GM23338 (cell line): ENCODE data around the gene GALNT13. TPM values are rescaled to one million over a fixed set of nuclear protein-coding genes. Genes with fewer than 3 reads are reported as not detected.

Source experiments
- ATAC-seq: fragments of 200-7000 bp; cut with Tn5 transposase; 3 replicates; pipeline ENCODE4 v1.9.1; 2020
- DNase-seq: peaks from one replicate; pipeline ENCODE4 v3.0.0-alpha.2; 2015; ENCODE audit warnings: low spot score
- H2AFZ ChIP-seq: fragments of 200-600 bp; sonication (generic); 2 replicates; pipeline ENCODE4 v1.8.0; 2016; ENCODE audit warnings: antibody characterized with exemption, mild to moderate bottlenecking, moderate library complexity
- H3F3A ChIP-seq: fragments of 200-600 bp; sonication (generic); replicated peaks from 2 replicates; pipeline ENCODE4 v1.8.0; 2017; ENCODE audit warnings: antibody characterized with exemption, mixed run types, low read depth
- H3K27ac ChIP-seq: fragments of 200-600 bp; sonication (generic); 2 replicates; pipeline ENCODE4 v1.6.1; 2016; ENCODE audit warnings: low read depth
- H3K27me3 ChIP-seq: fragments of 200-600 bp; sonication (generic); 2 replicates; pipeline ENCODE4 v1.8.0; 2016; ENCODE audit warnings: mild to moderate bottlenecking, mixed run types, moderate library complexity; ENCODE audit not compliant: insufficient read depth
- H3K36me3 ChIP-seq: fragments of 200-600 bp; sonication (generic); 2 replicates; pipeline ENCODE4 v1.8.0; 2016; ENCODE audit warnings: mild to moderate bottlenecking; ENCODE audit not compliant: insufficient read depth
- H3K4me1 ChIP-seq: fragments of 200-600 bp; sonication (generic); 2 replicates; pipeline ENCODE4 v1.8.0; 2016; ENCODE audit warnings: mild to moderate bottlenecking, moderate library complexity; ENCODE audit not compliant: insufficient read depth
- H3K4me2 ChIP-seq: fragments of 200-600 bp; sonication (generic); 2 replicates; pipeline ENCODE4 v1.7.1; 2017; ENCODE audit warnings: mixed run types
- H3K4me3 ChIP-seq: fragments of 200-600 bp; sonication (generic); 2 replicates; pipeline ENCODE4 v1.6.1; 2016; ENCODE audit warnings: mixed run types
- H3K79me2 ChIP-seq: fragments of 200-600 bp; sonication (generic); replicated peaks from 2 replicates; pipeline ENCODE4 v1.8.0; 2017; ENCODE audit warnings: mild to moderate bottlenecking; ENCODE audit not compliant: insufficient read depth
- H3K9me2 ChIP-seq: fragments of 200-600 bp; sonication (generic); 2 replicates; pipeline ENCODE4 v1.8.0; 2017; ENCODE audit not compliant: insufficient read depth
- H4K20me1 ChIP-seq: fragments of 200-600 bp; sonication (generic); replicated peaks from 2 replicates; pipeline ENCODE4 v1.8.0; 2017; ENCODE audit warnings: mild to moderate bottlenecking; ENCODE audit not compliant: insufficient read depth
- H3K27ac Mint-ChIP-seq: 2 replicates; pipeline ENCODE4 v1.8.0; 2020; ENCODE audit warnings: inconsistent platforms, mild to moderate bottlenecking, moderate library complexity, mixed read lengths
- H3K27me3 Mint-ChIP-seq: 3 replicates; pipeline ENCODE4 v1.8.0; 2022; ENCODE audit warnings: low read depth, mild to moderate bottlenecking, moderate library complexity, mixed read lengths, inconsistent platforms; ENCODE audit not compliant: insufficient read depth, poor library complexity
- H3K36me3 Mint-ChIP-seq: 3 replicates; pipeline ENCODE4 v1.8.0; 2021; ENCODE audit warnings: low read depth, mild to moderate bottlenecking, inconsistent platforms, moderate library complexity, mixed read lengths
- H3K4me1 Mint-ChIP-seq: 3 replicates; pipeline ENCODE4 v1.8.0; 2020; ENCODE audit warnings: mild to moderate bottlenecking, inconsistent platforms, mixed read lengths
- H3K4me3 Mint-ChIP-seq: 3 replicates; pipeline ENCODE4 v1.8.0; 2021; ENCODE audit warnings: moderate library complexity, mild to moderate bottlenecking, inconsistent platforms, mixed read lengths
- H3K9me3 Mint-ChIP-seq: 3 replicates; pipeline ENCODE4 v1.8.0; 2020; ENCODE audit warnings: moderate library complexity, mild to moderate bottlenecking, inconsistent platforms, mixed read lengths
- CREB1 ChIP-seq: fragments of 250-450 bp; sonication (Bioruptor Pico); IDR thresholded peaks from 2 replicates; pipeline ENCODE4 v1.5.0; 2020; ENCODE audit warnings: low read depth, mild to moderate bottlenecking, moderate library complexity
- EZH2 ChIP-seq: fragments of 200-600 bp; sonication (generic); IDR thresholded peaks from one replicate; pipeline ENCODE4 v1.8.0; 2017; ENCODE audit warnings: antibody characterized with exemption, mild to moderate bottlenecking, low read depth; ENCODE audit not compliant: unreplicated experiment
- EZH2phosphoT487 ChIP-seq: fragments of 200-600 bp; sonication (generic); IDR thresholded peaks from one replicate; pipeline ENCODE4 v1.8.1; 2018; ENCODE audit warnings: antibody characterized with exemption; ENCODE audit not compliant: unreplicated experiment
- JUNB ChIP-seq: IDR thresholded peaks from one replicate; pipeline ENCODE4 v1.6.1; 2016; ENCODE audit warnings: antibody characterized with exemption; ENCODE audit not compliant: unreplicated experiment
- NANOG ChIP-seq: IDR thresholded peaks from 2 replicates; pipeline ENCODE4 v1.6.1; 2016; ENCODE audit warnings: antibody characterized with exemption, borderline replicate concordance
- POLR2AphosphoS5 ChIP-seq: IDR thresholded peaks from 2 replicates; pipeline ENCODE4 v1.6.1; 2016; ENCODE audit warnings: antibody characterized with exemption, low read depth
- STAT1 ChIP-seq: IDR thresholded peaks from one replicate; pipeline ENCODE4 v1.6.1; 2016; ENCODE audit warnings: antibody characterized with exemption; ENCODE audit not compliant: unreplicated experiment
- ZNF114 ChIP-seq: fragments of 250-450 bp; sonication (Bioruptor Pico); IDR thresholded peaks from 2 replicates; pipeline ENCODE4 v1.5.0; 2020; ENCODE audit warnings: mild to moderate bottlenecking, moderate library complexity
- ZNF331 ChIP-seq: fragments of 250-450 bp; sonication (Bioruptor Pico); IDR thresholded peaks from 2 replicates; pipeline ENCODE4 v1.5.0; 2020; ENCODE audit warnings: low read depth, mild to moderate bottlenecking, moderate library complexity
- polyA plus RNA-seq: library from polyadenylated mRNA; unstranded; fragments of >200 nt; fragmentation: Nextera tagmentation; extraction: Ambion mirVana; gene quantifications from 2 replicates; pipeline ENCODE4 v1.2.1, GENCODE V29; 2016
- total RNA-seq: library from RNA; depleted of rRNA; stranded (reverse); fragments of >200 nt; shearing (Covaris generic); gene quantifications from 2 replicates; pipeline ENCODE4 v1.2.3, GENCODE V29; 2014
- TF ChIP-seq, protein P1 (sequence below), 2 experiments: fragments of 200-600 bp in 1 of 2; sonication (generic) in 1 of 2; conservative IDR thresholded peaks; 2 replicates each; pipeline versions ENCODE4 v1.5.1 to v1.6.1; 2016 to 2017; ENCODE audit warnings: antibody characterized with exemption in 2 of 2, low read depth in 2 of 2, mild to moderate bottlenecking in 2 of 2, moderate library complexity in 1 of 2
- TF ChIP-seq, protein P2 (sequence below): IDR thresholded peaks from one replicate; pipeline ENCODE4 v1.6.1; 2018; ENCODE audit warnings: antibody characterized with exemption; ENCODE audit not compliant: unreplicated experiment
- TF ChIP-seq, protein P3 (sequence below): IDR thresholded peaks from 2 replicates; pipeline ENCODE4 v1.6.1; 2016; ENCODE audit warnings: antibody characterized with exemption
- TF ChIP-seq, protein P4 (sequence below): fragments of 250-450 bp; sonication (Bioruptor Pico); IDR thresholded peaks from 2 replicates; pipeline ENCODE4 v1.5.0; 2020; ENCODE audit warnings: mild to moderate bottlenecking, moderate library complexity

Gene GALNT13
- total and polyA plus RNA-seq, 2 experiments from 2014 or later = 3.5 to 5.2 TPM

DNA sequence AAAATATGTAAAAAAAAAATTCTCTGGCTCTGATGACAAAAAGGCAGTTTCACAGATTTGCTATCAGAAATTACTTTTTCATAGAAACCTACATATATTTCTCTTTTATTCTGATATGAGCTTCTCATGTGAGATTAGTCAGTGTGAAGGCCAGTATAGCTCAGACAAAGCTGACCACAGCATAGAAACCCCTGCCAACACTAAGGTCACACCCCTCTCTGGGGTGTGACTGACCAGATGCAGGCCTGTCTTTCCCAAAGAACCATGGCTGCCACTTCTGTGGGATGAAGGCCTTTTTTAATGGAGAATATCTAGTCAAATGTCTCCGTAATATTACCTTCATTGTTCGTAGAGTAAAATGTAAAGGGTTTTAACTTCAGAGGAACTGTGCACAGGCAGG is 496.4 kb downstream of the GALNT13 start:
- Histone ChIP-seq H2AFZ (no peak overlapping the region), H3K4me1 (no peaks in the 10 kb centered on the region), H3F3A (no peaks in the 10 kb centered on the region), H3K9me2 (0 out of 2 replicates have a peak, but pooled peaks cover 7% of the 10 kb centered on the region), H4K20me1 (no peaks in the 10 kb centered on the region), H3K4me2 (no peak overlapping the region), H3K27ac (no peak overlapping the region), H3K27me3 (no peaks in the 10 kb centered on the region), H3K36me3 (no peaks in the 10 kb centered on the region), H3K4me3 (no peak overlapping the region), H3K79me2 (no peaks in the 10 kb centered on the region)
- ATAC-seq (no peak), DNase-seq (no peak)
- Mint-ChIP-seq H3K9me3 (no peaks in the 10 kb centered on the region; the same call in 2 of the 3 replicates), H3K27ac (no peak overlapping the region), H3K36me3 (no peaks in the 10 kb centered on the region), H3K4me1 (peaks cover 10% of the 10 kb centered on the region), H3K27me3 (no peaks in the 10 kb centered on the region), H3K4me3 (no peak overlapping the region)
- TF ChIP-seq, protein P1, sequence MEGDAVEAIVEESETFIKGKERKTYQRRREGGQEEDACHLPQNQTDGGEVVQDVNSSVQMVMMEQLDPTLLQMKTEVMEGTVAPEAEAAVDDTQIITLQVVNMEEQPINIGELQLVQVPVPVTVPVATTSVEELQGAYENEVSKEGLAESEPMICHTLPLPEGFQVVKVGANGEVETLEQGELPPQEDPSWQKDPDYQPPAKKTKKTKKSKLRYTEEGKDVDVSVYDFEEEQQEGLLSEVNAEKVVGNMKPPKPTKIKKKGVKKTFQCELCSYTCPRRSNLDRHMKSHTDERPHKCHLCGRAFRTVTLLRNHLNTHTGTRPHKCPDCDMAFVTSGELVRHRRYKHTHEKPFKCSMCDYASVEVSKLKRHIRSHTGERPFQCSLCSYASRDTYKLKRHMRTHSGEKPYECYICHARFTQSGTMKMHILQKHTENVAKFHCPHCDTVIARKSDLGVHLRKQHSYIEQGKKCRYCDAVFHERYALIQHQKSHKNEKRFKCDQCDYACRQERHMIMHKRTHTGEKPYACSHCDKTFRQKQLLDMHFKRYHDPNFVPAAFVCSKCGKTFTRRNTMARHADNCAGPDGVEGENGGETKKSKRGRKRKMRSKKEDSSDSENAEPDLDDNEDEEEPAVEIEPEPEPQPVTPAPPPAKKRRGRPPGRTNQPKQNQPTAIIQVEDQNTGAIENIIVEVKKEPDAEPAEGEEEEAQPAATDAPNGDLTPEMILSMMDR (conservative IDR thresholded peaks at IDR 0.05; ENCODE audit: low read depth in 2 of 2) = no peak
- TF ChIP-seq, protein P2, sequence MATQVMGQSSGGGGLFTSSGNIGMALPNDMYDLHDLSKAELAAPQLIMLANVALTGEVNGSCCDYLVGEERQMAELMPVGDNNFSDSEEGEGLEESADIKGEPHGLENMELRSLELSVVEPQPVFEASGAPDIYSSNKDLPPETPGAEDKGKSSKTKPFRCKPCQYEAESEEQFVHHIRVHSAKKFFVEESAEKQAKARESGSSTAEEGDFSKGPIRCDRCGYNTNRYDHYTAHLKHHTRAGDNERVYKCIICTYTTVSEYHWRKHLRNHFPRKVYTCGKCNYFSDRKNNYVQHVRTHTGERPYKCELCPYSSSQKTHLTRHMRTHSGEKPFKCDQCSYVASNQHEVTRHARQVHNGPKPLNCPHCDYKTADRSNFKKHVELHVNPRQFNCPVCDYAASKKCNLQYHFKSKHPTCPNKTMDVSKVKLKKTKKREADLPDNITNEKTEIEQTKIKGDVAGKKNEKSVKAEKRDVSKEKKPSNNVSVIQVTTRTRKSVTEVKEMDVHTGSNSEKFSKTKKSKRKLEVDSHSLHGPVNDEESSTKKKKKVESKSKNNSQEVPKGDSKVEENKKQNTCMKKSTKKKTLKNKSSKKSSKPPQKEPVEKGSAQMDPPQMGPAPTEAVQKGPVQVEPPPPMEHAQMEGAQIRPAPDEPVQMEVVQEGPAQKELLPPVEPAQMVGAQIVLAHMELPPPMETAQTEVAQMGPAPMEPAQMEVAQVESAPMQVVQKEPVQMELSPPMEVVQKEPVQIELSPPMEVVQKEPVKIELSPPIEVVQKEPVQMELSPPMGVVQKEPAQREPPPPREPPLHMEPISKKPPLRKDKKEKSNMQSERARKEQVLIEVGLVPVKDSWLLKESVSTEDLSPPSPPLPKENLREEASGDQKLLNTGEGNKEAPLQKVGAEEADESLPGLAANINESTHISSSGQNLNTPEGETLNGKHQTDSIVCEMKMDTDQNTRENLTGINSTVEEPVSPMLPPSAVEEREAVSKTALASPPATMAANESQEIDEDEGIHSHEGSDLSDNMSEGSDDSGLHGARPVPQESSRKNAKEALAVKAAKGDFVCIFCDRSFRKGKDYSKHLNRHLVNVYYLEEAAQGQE = no peak
- no peak for TF ChIP-seq POLR2AphosphoS5
- TF ChIP-seq EZH2 = no peak
- TF ChIP-seq, protein P3, sequence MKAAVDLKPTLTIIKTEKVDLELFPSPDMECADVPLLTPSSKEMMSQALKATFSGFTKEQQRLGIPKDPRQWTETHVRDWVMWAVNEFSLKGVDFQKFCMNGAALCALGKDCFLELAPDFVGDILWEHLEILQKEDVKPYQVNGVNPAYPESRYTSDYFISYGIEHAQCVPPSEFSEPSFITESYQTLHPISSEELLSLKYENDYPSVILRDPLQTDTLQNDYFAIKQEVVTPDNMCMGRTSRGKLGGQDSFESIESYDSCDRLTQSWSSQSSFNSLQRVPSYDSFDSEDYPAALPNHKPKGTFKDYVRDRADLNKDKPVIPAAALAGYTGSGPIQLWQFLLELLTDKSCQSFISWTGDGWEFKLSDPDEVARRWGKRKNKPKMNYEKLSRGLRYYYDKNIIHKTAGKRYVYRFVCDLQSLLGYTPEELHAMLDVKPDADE = no peak
- TF ChIP-seq EZH2phosphoT487 = no peak
- TF ChIP-seq, protein P4, sequence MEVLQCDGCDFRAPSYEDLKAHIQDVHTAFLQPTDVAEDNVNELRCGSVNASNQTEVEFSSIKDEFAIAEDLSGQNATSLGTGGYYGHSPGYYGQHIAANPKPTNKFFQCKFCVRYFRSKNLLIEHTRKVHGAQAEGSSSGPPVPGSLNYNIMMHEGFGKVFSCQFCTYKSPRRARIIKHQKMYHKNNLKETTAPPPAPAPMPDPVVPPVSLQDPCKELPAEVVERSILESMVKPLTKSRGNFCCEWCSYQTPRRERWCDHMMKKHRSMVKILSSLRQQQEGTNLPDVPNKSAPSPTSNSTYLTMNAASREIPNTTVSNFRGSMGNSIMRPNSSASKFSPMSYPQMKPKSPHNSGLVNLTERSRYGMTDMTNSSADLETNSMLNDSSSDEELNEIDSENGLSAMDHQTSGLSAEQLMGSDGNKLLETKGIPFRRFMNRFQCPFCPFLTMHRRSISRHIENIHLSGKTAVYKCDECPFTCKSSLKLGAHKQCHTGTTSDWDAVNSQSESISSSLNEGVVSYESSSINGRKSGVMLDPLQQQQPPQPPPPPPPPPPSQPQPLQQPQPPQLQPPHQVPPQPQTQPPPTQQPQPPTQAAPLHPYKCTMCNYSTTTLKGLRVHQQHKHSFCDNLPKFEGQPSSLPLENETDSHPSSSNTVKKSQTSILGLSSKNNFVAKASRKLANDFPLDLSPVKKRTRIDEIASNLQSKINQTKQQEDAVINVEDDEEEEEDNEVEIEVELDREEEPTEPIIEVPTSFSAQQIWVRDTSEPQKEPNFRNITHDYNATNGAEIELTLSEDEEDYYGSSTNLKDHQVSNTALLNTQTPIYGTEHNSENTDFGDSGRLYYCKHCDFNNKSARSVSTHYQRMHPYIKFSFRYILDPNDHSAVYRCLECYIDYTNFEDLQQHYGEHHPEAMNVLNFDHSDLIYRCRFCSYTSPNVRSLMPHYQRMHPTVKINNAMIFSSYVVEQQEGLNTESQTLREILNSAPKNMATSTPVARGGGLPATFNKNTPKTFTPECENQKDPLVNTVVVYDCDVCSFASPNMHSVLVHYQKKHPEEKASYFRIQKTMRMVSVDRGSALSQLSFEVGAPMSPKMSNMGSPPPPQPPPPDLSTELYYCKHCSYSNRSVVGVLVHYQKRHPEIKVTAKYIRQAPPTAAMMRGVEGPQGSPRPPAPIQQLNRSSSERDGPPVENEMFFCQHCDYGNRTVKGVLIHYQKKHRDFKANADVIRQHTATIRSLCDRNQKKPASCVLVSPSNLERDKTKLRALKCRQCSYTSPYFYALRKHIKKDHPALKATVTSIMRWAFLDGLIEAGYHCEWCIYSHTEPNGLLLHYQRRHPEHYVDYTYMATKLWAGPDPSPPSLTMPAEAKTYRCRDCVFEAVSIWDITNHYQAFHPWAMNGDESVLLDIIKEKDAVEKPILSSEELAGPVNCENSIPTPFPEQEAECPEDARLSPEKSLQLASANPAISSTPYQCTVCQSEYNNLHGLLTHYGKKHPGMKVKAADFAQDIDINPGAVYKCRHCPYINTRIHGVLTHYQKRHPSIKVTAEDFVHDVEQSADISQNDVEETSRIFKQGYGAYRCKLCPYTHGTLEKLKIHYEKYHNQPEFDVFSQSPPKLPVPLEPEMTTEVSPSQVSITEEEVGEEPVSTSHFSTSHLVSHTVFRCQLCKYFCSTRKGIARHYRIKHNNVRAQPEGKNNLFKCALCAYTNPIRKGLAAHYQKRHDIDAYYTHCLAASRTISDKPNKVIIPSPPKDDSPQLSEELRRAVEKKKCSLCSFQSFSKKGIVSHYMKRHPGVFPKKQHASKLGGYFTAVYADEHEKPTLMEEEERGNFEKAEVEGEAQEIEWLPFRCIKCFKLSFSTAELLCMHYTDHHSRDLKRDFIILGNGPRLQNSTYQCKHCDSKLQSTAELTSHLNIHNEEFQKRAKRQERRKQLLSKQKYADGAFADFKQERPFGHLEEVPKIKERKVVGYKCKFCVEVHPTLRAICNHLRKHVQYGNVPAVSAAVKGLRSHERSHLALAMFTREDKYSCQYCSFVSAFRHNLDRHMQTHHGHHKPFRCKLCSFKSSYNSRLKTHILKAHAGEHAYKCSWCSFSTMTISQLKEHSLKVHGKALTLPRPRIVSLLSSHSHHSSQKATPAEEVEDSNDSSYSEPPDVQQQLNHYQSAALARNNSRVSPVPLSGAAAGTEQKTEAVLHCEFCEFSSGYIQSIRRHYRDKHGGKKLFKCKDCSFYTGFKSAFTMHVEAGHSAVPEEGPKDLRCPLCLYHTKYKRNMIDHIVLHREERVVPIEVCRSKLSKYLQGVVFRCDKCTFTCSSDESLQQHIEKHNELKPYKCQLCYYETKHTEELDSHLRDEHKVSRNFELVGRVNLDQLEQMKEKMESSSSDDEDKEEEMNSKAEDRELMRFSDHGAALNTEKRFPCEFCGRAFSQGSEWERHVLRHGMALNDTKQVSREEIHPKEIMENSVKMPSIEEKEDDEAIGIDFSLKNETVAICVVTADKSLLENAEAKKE (CRISPR knock-in tag) = no peak
- no peak for TF ChIP-seq CREB1
- TF ChIP-seq ZNF331 (CRISPR knock-in tag) = no peak
- TF ChIP-seq NANOG = no peak
- no peak for TF ChIP-seq ZNF114 (CRISPR knock-in tag)
- TF ChIP-seq STAT1 = no peak
- no peak for TF ChIP-seq JUNB
